DOHH2 (cell line): Measurements from ENCODE around the gene BIRC3.
A peak's percentile ranks its signal among the peaks of the same experiment; 100 is the strongest.

Source experiments
- H3F3A ChIP-seq: fragments of 200-600 bp; sonication (generic), shearing (Covaris generic); 2 replicates; pipeline ENCODE4 v1.6.0; 2016; ENCODE audit warnings: antibody characterized with exemption, mild to moderate bottlenecking; ENCODE audit not compliant: control insufficient read depth, insufficient read depth
- H3K27ac ChIP-seq: fragments of 200-600 bp; sonication (generic); 2 replicates; pipeline ENCODE4 v1.5.1; 2014; ENCODE audit warnings: low read depth, mild to moderate bottlenecking, low read length, moderate library complexity
- H3K27me3 ChIP-seq: fragments of 200-600 bp; sonication (generic); 2 replicates; pipeline ENCODE4 v1.6.1; 2014; ENCODE audit warnings: mild to moderate bottlenecking, low read length, mixed read lengths; ENCODE audit not compliant: control insufficient read depth
- H3K36me3 ChIP-seq: fragments of 200-600 bp; sonication (generic); 2 replicates; pipeline ENCODE4 v1.6.1; 2014; ENCODE audit warnings: mild to moderate bottlenecking, low read length, moderate library complexity, mixed read lengths; ENCODE audit not compliant: control insufficient read depth
- H3K4me1 ChIP-seq: fragments of 200-600 bp; sonication (generic); 2 replicates; pipeline ENCODE4 v1.6.1; 2014; ENCODE audit warnings: mild to moderate bottlenecking, low read length, mixed read lengths; ENCODE audit not compliant: control insufficient read depth
- H3K4me2 ChIP-seq: fragments of 200-600 bp; sonication (generic); 2 replicates; pipeline ENCODE4 v1.6.0; 2014; ENCODE audit warnings: mild to moderate bottlenecking, low read length, moderate library complexity
- H3K4me3 ChIP-seq: fragments of 200-600 bp; sonication (generic); 2 replicates; pipeline ENCODE4 v1.5.1; 2014; ENCODE audit warnings: mild to moderate bottlenecking, low read length, mixed read lengths
- H3K79me2 ChIP-seq: fragments of 200-600 bp; sonication (generic); 2 replicates; pipeline ENCODE4 v1.6.1; 2014; ENCODE audit warnings: mild to moderate bottlenecking, low read length, mixed read lengths; ENCODE audit not compliant: control insufficient read depth
- H3K9me2 ChIP-seq: fragments of 200-600 bp; sonication (generic); replicated peaks from 2 replicates; pipeline ENCODE4 v1.6.1; 2014; ENCODE audit warnings: mild to moderate bottlenecking, low read length, mixed read lengths; ENCODE audit not compliant: control insufficient read depth
- H3K9me3 ChIP-seq: fragments of 200-600 bp; sonication (generic); 2 replicates; pipeline ENCODE4 v1.6.1; 2014; ENCODE audit warnings: antibody characterized with exemption, low read length, mixed read lengths; ENCODE audit not compliant: control insufficient read depth, insufficient read depth
- H4K20me1 ChIP-seq: fragments of 200-600 bp; sonication (generic); 2 replicates; pipeline ENCODE4 v1.6.0; 2014; ENCODE audit warnings: low read depth, mild to moderate bottlenecking, antibody characterized with exemption, low read length, moderate library complexity; ENCODE audit not compliant: control insufficient read depth, insufficient read depth
- CTCF ChIP-seq: fragments of 200-600 bp; sonication (generic); IDR thresholded peaks from one replicate; pipeline ENCODE4 v1.5.1; 2014; ENCODE audit warnings: antibody characterized with exemption, mild to moderate bottlenecking, low read depth, low read length; ENCODE audit not compliant: poor library complexity, severe bottlenecking
- EZH2phosphoT487 ChIP-seq: fragments of 200-600 bp; sonication (generic); IDR thresholded peaks from 2 replicates; pipeline ENCODE4 v1.6.1; 2017; ENCODE audit warnings: borderline replicate concordance, mild to moderate bottlenecking, antibody characterized with exemption, low read length, moderate library complexity, mixed read lengths

BIRC3 gene

GRCh38 chr11:102319544-102319943, 2.3 kb downstream of the BIRC3 start:
- peaks cover 41% of the 10 kb centered on the region for H3K79me2 ChIP-seq

DNA sequence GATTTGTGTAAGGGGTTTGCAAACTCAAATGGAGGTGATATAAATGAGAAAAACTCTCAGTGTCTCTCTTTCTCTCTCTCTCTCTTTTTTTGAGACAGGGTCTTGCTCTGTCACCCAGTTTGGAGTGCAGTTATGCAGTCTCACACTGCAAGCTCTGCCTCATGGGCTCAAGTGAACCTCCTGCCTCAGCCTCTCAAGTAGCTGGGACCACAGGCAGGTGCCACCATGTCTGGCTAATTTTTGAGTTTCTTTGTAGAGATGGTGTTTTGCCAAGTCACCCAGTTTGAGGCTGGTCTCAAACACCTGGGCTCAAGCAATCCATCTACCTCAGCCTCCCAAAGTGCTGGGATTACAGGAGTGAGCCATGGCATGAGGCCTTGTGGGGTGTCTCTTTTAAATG, 2.9 kb downstream of the BIRC3 start:
- Histone ChIP-seq H3K27me3 (no peaks in the 10 kb centered on the region), H3F3A (peaks cover 11% of the 10 kb centered on the region), H3K4me3 (peak overlapping the region; percentile 75), H3K4me2 (peak overlapping the region; percentile 83), H3K27ac (0 out of 2 replicates have a peak overlapping the region, but pooled peaks have one; percentile 6), H3K9me3 (no peaks in the 10 kb centered on the region), H3K4me1 (peaks cover 81% of the 10 kb centered on the region), H3K79me2 (peaks cover 41% of the 10 kb centered on the region), H4K20me1 (no peaks in the 10 kb centered on the region), H3K36me3 (peaks cover 20% of the 10 kb centered on the region), H3K9me2 (no peaks in the 10 kb centered on the region)
- TF ChIP-seq EZH2phosphoT487 (no peak), CTCF (no peak)

More at GRCh38 chr11:102319544-102319943, 2.3 kb downstream of the BIRC3 start:
- TF ChIP-seq EZH2phosphoT487, result no peak
- TF ChIP-seq CTCF, result no peak
- Histone ChIP-seq H3K9me3 (no peaks in the 10 kb centered on the region), H3K27ac (no peak overlapping the region), H3K9me2 (no peaks in the 10 kb centered on the region), H3K4me3 (peak overlapping the region; percentile 75), H3F3A (peaks cover 14% of the 10 kb centered on the region), H3K4me2 (peak overlapping the region; percentile 83), H4K20me1 (no peaks in the 10 kb centered on the region), H3K36me3 (peaks cover 15% of the 10 kb centered on the region), H3K4me1 (peaks cover 83% of the 10 kb centered on the region), H3K27me3 (no peaks in the 10 kb centered on the region)

DNA sequence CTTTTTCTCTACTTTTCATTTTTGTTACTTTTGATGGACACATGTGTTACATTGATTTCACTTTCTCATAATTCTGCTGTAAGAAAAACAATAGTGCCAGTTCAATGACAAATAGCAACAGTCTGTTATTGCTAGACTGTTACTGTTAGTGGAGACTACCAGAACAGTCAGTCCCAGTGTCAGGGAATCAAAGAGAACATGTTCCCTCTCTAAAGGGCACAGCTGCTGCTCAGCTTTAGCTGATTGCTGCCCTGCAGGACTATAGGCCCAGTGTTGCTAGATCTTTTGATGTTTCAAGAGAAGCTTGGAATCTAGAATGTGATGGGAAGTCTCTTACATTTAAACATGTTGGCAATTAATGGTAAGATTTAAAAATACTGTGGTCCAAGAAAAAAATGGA, 3.4 kb downstream of the BIRC3 start:
- Histone ChIP-seq H3K9me2 (no peaks in the 10 kb centered on the region), H3K79me2 (peaks cover 41% of the 10 kb centered on the region), H3K36me3 (peaks cover 20% of the 10 kb centered on the region), H3K27me3 (no peaks in the 10 kb centered on the region), H3K9me3 (no peaks in the 10 kb centered on the region), H3F3A (peaks cover 10% of the 10 kb centered on the region), H3K4me2 (peak overlapping the region; percentile 83), H4K20me1 (no peaks in the 10 kb centered on the region), H3K27ac (0 out of 2 replicates have a peak overlapping the region, but pooled peaks have one; percentile 6), H3K4me1 (peaks cover 76% of the 10 kb centered on the region), H3K4me3 (peak overlapping the region; percentile 75)
- no peak for TF ChIP-seq CTCF
- no peak for TF ChIP-seq EZH2phosphoT487

DNA sequence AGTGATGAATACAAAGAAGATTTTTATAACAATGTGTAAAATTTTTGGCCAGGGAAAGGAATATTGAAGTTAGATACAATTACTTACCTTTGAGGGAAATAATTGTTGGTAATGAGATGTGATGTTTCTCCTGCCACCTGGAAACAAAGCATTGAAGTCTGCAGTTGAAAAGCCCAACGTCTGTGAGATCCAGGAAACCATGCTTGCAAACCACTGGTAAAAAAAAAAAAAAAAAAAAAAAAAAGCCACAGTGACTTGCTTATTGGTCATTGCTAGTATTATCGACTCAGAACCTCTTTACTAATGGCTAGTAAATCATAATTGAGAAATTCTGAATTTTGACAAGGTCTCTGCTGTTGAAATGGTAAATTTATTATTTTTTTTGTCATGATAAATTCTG, 5.3 kb downstream of the BIRC3 start:
- H3K79me2 ChIP-seq, result peaks cover 41% of the 10 kb centered on the region
- peak overlapping the region; percentile 40 for H3K4me2 ChIP-seq
- TF ChIP-seq CTCF (no peak), EZH2phosphoT487 (no peak)
- no peaks in the 10 kb centered on the region; the same call in none of the 2 replicates for H3F3A ChIP-seq
- H3K9me3 ChIP-seq, result no peaks in the 10 kb centered on the region
- H3K4me1 ChIP-seq, result peaks cover 58% of the 10 kb centered on the region
- H3K27ac ChIP-seq, result no peak overlapping the region
- no peaks in the 10 kb centered on the region for H3K27me3 ChIP-seq
- H3K4me3 ChIP-seq, result no peak overlapping the region; the same call in 1 of the 2 replicates
- no peaks in the 10 kb centered on the region for H4K20me1 ChIP-seq
- H3K9me2 ChIP-seq, result no peaks in the 10 kb centered on the region
- H3K36me3 ChIP-seq, result peaks cover 22% of the 10 kb centered on the region
